Measurements from ENCODE around the gene AMZ1.

The AMZ1 gene, protein sequence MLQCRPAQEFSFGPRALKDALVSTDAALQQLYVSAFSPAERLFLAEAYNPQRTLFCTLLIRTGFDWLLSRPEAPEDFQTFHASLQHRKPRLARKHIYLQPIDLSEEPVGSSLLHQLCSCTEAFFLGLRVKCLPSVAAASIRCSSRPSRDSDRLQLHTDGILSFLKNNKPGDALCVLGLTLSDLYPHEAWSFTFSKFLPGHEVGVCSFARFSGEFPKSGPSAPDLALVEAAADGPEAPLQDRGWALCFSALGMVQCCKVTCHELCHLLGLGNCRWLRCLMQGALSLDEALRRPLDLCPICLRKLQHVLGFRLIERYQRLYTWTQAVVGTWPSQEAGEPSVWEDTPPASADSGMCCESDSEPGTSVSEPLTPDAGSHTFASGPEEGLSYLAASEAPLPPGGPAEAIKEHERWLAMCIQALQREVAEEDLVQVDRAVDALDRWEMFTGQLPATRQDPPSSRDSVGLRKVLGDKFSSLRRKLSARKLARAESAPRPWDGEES

DNA sequence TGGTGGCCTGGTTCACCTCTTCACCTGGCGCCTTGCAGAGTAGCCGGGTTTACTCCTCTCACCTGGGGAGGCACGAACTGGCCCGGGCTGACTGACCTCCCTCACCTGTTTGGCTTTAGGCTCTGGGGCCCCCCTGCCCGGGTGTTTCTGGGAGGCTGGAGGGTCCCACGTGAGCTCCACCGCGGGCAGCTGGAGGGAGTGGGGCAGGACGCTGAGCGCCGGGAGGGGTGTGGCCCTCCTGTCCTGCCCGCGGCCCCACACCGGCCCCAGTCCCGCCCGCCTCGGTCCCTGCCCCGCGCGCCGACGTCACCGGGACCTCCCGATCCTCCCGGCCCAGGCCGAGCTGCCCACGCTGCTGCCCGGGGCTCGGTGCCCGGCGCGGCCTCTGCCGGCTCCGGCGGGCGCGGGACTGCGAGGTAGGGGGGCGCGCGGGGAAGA lies at the start of gene AMZ1:
Gene AMZ1 (plus strand): TSS at position 322 of the 438 bp plus-strand sequence. CDS start 12,250 bp downstream, outside the sequence.
- DNase-seq (ENCODE audit: low read depth), result no peak

DNA sequence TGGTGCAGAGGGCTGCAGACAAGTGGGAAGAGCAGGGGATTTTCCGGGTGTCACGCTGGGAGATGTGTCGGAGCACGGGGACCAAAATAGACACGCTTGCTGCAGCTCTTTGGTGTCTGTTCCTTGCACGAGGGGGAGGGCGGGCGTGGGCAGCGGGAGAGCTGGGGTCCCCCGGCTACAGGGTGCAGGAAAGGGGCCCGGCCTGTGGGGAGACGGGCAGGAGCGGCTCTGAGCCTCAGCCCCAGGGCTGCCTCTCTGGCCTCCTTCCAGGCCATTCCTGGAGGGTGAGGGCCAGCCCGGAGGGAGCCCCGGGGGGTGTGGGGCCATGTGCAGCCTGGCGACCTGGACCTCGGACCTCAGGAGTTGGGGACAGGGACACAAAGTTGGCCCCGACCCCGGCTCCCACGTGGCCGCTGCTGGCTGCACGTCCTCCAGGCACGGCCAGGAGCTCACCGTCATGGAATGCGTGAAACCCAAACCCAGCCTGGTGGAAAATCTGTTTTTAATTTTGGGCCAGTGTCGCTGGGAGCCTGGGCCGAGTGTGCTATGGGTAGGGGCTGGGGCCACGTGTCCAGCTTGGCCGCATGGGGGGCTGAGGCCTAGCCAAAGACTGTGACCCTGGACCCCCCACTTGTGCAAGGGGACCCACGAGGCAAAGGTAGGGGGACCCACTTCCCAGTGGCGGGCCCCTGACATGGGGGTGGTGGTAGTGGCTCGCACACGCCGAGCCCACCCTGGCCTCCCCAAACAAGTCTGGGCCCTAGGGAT lies 49.6 kb upstream of the AMZ1 start:
- no peak for DNase-seq (ENCODE audit: low read depth)

GRCh38 chr7:2639181-2639681 lies 48.8 kb upstream of the AMZ1 start:
- DNase-seq (ENCODE audit: low read depth), result no peak

DNA sequence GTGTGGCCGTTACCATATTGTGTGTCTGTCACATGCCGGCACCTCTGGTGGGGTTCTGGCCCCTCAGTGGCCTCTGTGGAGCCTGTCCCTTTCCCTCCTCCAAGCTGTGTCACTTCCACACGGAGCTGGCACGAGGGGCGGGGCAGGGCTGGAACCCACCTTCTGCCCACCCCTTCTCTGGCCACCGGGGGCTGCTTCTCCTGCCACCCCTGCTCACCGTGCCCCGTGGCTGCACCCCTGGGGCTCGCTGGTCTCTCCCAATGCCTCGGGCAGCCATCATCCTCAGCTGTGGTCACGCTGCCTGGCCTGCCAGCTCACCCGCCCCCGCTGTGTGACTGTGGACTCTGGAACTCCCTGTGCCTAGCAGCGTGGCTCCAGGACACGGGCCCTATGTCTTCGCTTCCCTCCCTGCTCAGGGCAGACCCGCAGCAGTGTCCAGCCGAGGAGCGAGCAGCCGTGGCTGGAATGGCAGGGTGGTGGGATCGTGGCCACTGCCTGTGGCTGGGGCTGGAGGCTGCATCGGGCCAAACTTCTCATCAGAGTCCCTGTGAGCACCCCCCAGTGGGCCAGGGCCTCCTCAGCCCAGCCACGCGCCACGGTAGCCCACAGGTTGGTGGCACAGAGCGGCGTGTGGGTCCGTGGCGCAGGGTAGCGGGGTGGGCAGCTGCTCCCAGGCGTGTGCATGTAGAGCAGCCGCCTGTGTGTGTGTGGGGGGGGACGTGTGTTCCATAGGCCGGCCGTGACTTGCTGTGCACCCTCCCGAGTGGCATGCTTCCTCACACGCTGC lies 48.1 kb upstream of the AMZ1 start:
- no peak for DNase-seq (ENCODE audit: low read depth)

- no peak for DNase-seq (ENCODE audit: low read depth)
These were observed 47.5 kb upstream of the AMZ1 start for GRCh38 chr7:2640482-2640830.

GRCh38 chr7:2640846-2641316 lies 47.1 kb upstream of the AMZ1 start:
- DNase-seq (ENCODE audit: low read depth), result no peak

DNA sequence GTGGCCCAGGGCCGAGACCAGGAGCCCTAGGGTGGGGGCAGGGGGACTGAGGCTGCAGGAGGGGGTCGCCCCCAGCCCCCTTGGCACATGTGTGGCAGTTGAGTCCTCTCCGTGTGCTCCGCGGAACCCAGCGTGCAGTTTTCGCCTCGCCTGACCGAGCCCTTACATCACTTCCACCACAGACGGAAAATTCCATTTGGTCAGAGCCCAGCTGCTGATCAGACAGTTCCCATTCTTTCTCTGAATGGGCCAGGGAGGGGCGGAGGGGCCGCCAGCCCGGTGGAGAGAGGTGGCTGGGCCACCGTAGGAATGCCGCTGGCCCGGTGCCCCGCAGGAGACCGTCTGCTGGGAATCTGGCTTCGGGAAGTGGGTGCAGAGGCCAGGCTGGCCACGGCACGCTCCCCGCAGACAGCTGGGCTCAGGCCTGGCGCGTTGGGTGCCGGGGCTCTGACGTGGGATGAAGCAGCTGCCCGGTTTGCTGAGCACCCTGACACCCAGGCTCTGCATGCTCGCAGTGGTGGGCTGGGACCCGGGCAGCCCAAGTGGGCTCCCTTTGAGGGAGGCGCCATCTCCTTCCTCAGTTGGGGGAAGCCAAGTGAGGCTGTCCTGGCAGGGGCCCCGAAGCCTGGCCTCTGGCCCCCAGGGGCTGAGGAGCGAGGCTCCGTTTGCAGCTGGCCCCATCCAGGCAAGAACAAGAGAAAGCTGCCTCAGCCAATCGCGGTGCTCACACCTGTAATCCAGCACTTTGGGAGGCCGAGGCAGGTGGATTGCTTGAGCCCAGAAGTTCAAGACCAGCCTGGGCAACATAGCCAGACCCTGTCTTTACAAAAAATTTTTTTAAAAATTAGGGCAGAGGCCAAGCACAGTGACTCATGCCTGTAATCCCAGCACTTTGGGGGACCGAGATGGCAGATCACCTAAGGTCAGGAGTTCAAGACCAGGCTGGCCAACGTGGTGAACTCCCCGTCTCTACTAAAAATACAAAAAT lies 46.3 kb upstream of the AMZ1 start:
- DNase-seq (ENCODE audit: low read depth), result no peak

GRCh38 chr7:2643386-2644219 lies 44.4 kb upstream of the AMZ1 start:
- DNase-seq (ENCODE audit: low read depth), result no peak

DNA sequence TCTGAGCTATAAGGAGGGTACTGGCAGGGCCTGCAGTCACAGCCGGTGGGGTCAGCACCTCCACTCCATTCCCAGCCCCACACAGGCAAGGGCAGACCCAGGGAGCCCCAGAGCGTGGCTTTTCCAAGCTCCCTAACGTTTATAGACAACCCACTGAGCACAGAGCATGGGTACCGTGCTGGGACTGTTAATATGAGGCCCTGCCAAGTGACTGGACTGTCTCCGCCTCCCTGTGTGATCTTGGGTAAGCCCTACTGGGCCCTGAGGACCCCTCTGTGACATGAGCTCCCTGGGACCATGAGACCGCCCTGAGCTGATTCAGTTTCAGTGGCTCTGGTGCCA lies 43.8 kb upstream of the AMZ1 start:
- DNase-seq (ENCODE audit: low read depth), result no peak

DNA sequence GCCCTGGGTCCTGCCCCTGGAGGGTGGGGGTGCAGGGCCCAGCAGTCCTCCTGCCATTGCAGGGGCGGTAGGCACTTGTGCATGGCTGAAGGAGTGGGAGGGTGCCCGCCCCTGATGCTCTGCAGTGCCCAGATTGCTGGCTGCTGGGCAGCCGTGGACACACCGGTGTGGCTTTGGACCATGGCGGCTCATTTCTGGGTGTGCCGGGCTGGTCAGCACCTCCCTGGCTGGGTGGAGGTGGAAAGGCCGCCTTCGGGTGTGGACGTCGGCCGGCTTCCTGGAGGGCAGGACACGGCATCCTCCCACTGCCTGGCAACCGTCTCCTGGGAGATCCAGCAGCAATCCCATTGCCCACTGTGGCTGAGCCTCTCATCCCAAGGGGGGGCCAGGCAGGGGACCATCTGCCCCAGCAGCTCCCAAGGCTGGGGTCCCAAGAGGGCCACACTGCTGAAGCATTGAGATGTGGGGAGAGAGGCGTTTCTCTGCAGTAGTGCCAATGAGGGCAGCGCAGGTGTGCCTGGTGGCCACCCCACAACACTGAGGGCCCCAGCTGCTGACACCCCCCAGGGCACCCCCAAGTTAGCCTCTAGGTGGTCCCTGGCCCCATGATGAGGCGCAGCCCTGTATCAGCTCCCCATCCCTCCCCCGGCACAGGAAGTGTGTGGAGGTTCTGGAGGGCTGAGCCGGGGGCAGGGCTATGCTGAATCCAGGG lies 43.3 kb upstream of the AMZ1 start:
- no peak for DNase-seq (ENCODE audit: low read depth)

- DNase-seq (ENCODE audit: low read depth), result no peak
These were observed 42.6 kb upstream of the AMZ1 start for GRCh38 chr7:2645274-2645868.

- DNase-seq (ENCODE audit: low read depth), result no peak
These were observed 41.7 kb upstream of the AMZ1 start for GRCh38 chr7:2646336-2646679.

- DNase-seq (ENCODE audit: low read depth), result no peak
These were observed 41.1 kb upstream of the AMZ1 start for GRCh38 chr7:2646680-2647571.

GRCh38 chr7:2647594-2648172 lies 40.3 kb upstream of the AMZ1 start:
- DNase-seq (ENCODE audit: low read depth), result no peak

GRCh38 chr7:2649139-2649838 lies 38.7 kb upstream of the AMZ1 start:
- DNase-seq (ENCODE audit: low read depth), result no peak

DNA sequence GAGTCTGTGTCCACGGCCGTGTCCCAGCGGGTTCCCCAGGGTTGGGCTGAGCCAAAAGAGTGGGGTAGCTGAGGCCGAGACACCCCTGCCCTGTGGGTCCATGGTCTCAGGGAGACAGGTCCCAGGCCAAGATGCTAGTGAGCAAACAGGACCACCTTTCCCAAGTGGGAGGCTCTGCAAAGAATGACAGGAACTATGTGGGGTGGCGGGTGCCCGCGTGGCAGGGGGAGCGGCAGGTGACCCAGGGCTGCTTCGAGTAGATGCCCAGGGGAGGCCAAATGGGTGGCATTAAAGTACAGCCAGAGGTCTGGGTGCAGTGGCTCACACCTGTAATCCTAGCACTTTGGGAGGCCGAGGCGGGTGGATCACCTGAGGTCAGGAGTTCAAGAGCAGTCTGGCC lies 38.0 kb upstream of the AMZ1 start:
- DNase-seq (ENCODE audit: low read depth), result no peak

DNA sequence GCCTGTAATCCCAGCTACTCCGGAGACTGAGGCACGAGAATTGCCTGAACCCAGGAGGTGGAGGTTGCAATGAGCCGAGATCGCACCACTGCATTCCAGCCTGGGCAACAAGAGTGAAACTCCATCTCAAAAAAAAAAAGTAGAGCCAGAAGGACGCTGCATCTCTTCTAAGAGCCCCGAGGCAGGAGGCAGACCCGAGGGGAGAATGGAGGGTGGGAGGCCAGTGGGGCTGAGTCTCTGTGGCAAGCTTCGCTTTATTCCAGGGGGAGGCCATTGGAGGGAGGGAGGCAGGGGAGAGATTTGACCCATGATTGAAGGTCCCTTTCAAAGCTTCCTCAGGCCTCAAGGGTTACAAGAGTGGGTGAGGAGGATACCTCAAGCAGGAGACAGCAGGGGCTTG lies 37.6 kb upstream of the AMZ1 start:
- no peak for DNase-seq (ENCODE audit: low read depth)

Measured in activated T-cell treated with anti-CD3 and anti-CD28 coated beads for 1 hour (primary cell).